Hematopoietic multipotent progenitor cell treated with erythropoietin and hydrocortisone succinate and interleukin-3 and kit ligand, for 15 days (in vitro differentiated cells): ENCODE results near the gene PSORS1C1.

ENCODE experiments used
- DNase-seq: peaks from one replicate; pipeline ENCODE4 v3.0.0-alpha.2; 2015; ENCODE audit warnings: low spot score

PSORS1C1 gene

GRCh38 chr6:31126396-31127175 lies 12.0 kb downstream of the PSORS1C1 start:
- DNase-seq: no peak

GRCh38 chr6:31128093-31128676 lies 13.6 kb downstream of the PSORS1C1 start:
- peak; percentile 71 for DNase-seq

- DNase-seq: no peak
Measured at GRCh38 chr6:31129130-31129529, 14.5 kb downstream of the PSORS1C1 start.

GRCh38 chr6:31130751-31131150 lies 16.2 kb downstream of the PSORS1C1 start:
- DNase-seq: no peak

DNA sequence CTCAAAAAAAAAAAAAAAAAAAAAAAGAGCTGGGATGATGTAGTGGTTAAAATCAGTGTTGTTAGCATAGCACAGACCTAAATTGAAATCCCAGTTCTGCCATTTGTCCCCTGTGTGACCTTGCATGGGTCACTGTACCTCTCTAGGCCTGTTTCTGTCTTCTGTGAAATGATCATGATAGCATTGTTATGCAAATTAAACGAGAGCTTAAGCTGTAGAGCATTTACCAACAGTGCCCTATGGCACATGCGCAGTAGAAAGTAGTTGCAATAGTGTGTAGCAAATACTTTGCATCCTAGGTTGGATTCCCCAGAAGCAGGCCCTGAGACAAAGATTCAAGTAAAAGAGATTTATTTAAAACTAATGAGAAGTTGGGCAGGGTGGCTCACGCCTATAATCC lies 17.0 kb downstream of the PSORS1C1 start:
- DNase-seq: no peak

DNA sequence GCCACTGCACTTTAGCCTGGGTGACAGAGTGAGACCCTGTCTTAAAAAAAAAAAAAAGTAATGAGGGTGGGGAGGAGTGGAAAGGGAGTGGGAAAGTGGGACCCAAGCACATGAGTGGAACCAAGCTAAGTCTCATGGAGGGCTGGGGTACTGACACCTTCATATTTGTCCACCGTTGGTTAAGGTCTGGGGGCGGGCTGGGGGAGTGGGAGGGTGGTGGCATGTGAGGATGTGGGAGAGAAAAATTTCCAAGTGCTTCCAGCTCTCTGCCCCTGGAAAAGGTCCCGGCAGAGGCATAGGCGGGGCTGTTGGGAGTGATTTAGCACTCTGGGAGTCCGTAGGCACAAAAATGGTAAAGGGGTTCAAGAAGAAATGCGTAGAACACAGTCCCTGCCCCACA lies 18.2 kb downstream of the PSORS1C1 start:
- DNase-seq: no peak

GRCh38 chr6:31135710-31136109 lies 21.1 kb downstream of the PSORS1C1 start:
- no peak for DNase-seq

DNA sequence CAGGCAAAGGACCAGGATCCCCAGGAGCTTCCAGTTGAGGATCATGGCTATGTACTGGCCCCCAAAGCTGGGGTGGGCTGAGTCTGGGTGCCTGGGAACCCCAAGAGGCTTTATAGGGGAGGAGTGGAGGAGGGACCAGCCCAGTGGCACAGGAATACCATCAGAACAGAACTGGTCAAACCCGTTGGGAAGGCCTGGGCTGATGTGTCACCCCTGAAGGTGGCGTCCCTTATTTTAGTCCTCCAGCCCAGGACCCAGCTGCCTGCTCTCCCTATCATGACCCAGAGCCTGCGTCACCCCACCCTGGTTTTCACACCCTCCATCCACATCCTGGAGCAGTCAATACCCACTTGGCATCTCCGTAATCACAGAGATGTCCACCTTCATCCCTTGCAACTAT lies 24.4 kb downstream of the PSORS1C1 start, which contains the start of gene PSORS1C2:
Gene PSORS1C2, minus strand, starts transcription at position 85 of the 400 bp plus-strand sequence. Its CDS starts 40 bp downstream, at position 45.
- no peak for DNase-seq

GRCh38 chr6:31139599-31139998 lies 25.0 kb downstream of the PSORS1C1 start:
- no peak for DNase-seq

DNA sequence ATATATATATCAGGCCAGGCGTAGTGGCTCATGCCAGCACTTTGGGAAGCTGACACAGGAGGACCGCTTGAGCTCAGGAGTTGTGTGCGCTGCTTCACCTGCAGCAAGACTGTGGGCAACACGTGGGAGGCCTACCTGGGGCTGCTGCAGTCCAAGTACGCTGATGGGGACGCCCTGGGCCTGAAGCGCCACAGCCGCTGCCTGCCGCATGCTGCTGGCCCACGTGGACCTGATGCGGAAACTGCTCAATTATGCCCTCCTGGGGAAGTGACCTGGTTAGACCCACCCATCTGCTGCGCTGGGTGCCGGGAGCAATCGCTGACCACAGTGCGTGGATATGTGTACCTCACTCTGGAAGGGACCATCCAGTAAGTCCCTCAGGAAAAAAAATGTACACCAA lies 26.0 kb downstream of the PSORS1C1 start:
- DNase-seq: no peak

DNA sequence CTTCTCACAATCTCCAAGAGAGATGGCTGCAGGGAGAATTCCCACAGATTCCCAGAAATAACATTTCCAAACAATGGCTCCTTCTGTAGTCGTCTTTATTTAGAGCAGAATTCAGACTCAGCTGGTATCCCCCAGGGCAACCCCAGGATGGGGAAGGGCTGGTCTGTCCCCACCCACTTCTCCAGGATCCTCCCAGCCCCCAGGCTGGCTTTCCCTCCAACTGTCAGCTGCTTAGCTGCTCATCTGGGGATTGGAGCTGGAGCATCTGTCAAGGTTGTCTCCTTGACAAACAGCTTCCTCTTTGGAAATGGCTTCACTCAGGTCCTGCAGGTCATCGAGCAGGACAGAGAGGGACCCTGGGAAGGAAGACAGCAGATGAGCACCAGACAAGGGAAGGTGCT lies 27.8 kb downstream of the PSORS1C1 start:
- no peak for DNase-seq

DNA sequence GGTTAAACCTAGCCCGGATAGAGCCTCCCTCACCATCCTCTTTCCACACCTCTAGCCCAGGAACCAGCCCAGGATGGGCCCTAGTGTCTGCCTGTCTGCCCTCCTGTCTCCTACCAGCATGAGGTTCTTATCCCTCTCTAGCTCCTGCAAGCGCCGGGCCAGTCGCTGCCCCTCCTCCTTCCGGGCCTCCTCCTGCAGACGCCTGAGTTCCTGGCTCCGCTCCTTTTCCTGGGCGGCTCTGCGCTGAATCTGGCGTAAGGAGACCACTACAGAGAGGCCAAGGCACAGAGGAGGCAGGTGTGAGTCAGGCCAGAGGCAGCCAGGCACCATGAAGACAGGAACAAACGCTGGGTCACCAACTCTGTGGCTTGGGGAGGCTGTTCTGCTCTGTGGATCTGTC lies 28.5 kb downstream of the PSORS1C1 start:
- no peak for DNase-seq

DNA sequence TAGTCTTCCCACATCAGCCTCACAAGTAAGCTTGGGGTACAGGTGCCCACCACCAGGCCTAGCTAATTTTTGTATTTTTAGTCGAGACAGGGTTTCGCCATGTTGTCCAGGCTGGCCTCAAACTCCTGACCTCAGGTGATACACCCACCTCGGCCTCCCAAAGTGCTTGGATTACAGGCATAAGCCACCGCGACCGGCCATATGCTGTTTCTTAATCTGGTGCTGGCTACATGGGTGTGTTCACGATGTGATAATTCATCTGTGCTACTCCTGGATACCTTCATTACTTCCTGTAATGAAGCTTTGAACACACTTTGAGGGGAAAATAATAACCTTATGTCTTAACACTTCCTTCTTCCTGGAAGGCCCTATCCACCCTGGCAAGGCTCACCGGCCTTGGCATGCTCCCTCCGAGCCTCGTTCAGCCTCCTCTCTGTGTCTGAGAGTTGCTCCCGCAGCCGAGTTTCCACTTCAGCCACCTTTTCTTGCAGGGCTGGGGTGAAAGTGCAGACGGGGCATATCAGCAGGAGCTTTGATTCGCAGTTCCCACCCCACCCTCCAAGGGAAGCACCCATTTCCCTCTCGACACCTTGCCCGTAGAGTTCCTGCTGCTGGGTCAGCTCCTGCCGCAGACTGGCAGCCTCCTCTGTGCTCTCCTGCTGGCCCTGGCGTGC lies 29.8 kb downstream of the PSORS1C1 start:
- no peak for DNase-seq

GRCh38 chr6:31144970-31145340 lies 30.4 kb downstream of the PSORS1C1 start:
- DNase-seq: no peak

GRCh38 chr6:31145386-31145785 lies 30.8 kb downstream of the PSORS1C1 start:
- DNase-seq: no peak

- DNase-seq: no peak
Measured at GRCh38 chr6:31149827-31150447, 35.3 kb downstream of the PSORS1C1 start.

DNA sequence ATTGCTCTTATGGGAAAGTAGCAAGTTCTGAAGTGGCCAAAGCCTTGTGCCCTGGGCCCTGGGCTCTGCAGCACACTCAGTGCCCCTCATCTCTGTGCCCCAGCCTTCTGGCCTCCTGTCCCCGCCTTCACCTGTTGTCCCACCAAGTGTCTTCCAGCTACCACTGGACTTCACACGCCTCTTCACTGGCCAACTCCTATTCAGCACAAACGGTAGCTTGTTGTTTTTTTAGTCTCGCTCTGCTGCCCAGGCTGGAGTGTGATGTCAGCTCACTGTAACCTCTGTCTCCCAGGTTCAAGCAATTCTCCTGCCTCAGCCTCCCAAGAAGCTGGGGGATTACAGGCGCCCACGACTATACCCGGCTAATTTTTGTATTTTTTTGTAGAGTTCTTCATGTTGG lies 38.2 kb downstream of the PSORS1C1 start:
- DNase-seq: no peak

DNA sequence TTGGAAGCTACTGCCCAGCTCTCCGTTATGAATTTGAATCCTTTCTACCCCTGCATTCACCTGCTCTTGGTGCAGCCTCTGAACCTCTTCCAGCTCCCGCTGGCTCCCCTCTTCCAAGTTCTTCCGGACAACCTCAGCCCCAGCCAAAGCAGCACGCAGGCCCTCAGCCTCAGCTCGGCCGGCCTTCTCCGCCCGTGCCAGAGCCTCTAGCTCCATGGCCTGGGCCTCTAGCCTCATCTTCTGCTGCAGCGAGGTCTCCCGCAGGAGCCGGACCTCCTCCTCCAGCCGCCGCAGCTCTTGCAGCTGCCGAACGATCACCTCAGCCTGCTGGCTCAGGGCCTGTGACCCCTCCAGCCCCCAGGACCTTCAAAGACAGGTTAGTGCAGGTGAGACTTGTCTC lies 39.8 kb downstream of the PSORS1C1 start:
- no peak for DNase-seq

DNA sequence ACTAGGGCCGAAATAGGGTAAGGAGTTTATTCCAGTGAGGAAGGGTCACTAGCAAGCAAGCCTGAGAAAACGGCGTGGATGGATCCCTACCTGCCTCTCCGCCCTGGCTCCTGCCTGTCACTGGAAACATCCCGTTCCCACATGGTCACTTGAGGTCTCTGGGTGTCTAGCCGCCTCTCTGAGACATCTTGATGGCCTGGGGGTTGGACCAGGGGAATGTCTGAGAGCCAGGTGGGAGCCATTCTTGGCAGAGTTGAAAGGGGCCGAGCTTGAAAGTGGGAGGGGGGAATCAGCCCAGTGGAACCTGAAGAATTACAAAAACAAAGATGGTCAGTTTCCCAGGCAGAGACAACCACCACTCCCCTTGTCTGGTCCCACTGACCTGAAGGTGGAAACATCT lies 42.0 kb downstream of the PSORS1C1 start:
- no peak for DNase-seq

GRCh38 chr6:31157513-31158139 lies 43.0 kb downstream of the PSORS1C1 start, which contains the start of gene CCHCR1:
Gene CCHCR1, minus strand, starts transcription at chr6:31157802. Its CDS starts 202 bp downstream, at chr6:31157600.
- DNase-seq: no peak

DNA sequence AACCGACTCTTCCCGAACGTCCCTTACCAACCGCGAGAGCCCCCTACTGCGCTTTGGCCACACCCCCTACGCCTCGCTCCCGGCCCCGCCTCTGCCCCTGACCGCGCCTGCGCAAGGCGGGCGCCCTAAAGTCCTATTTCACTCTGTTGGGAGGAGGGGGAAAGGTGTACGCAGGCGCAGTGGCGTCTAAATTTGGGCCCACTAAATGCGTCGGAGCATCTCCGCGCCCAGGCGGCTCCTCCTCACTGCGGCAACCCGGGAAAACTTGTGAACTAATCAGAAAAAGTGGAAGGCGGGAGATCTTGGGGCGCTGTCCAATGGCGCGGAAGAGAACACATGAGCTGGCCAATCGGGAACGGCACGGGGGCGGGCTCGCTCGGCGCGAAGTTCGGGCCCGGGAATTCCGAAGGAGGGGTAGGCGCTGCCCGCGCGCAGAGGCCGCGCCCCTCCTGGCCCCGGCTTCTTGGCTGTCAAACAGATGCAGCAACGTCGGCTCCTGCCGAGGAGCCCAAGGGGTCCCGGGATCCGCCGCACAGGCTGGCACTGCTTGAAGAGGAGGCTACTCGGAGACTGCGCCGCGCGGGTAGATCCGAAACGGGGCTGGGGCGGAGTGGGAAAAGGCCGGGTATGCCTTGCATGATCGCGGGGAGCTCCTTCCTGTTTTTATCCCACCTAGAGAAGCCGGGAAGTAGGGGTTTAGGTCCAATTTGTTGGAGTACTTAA lies 43.7 kb downstream of the PSORS1C1 start, which contains the start of gene TCF19:
Gene TCF19, plus strand, starts transcription at position 450 of the 723 bp plus-strand sequence. CDS start 881 bp downstream, outside the sequence.
- peak; percentile 98 for DNase-seq
